B cell (primary cell): Measurements from ENCODE around the gene DIP2B.
A peak's percentile ranks its signal among the peaks of the same experiment; 100 is the strongest.

Source experiments
- CTCF ChIP-seq: fragments of 200-600 bp; IDR thresholded peaks from one replicate; pipeline ENCODE4 v1.8.0; 2022; ENCODE audit warnings: antibody characterized with exemption, mild to moderate bottlenecking
- EZH2 ChIP-seq: IDR thresholded peaks from 2 replicates; pipeline ENCODE4 v1.6.1; 2012; ENCODE audit warnings: borderline replicate concordance, low read depth, mild to moderate bottlenecking, moderate library complexity, low read length; ENCODE audit not compliant: insufficient read depth, poor library complexity, severe bottlenecking

GRCh38 chr12:50734409-50735263, 229.9 kb downstream of the DIP2B start:
- TF ChIP-seq CTCF (peak; percentile 73), EZH2 (no peak)
